NK-92 (cell line): ENCODE data around the gene HTRA3.

Source experiments
- DNase-seq: peaks from one replicate; lab custom pipeline; 2025; ENCODE audit not compliant: unreplicated experiment; lab: John Stamatoyannopoulos, UW

The HTRA3 gene

GRCh38 chr4:8265171-8265929, 4.2 kb upstream of the HTRA3 start:
- DNase-seq = no peak

DNA sequence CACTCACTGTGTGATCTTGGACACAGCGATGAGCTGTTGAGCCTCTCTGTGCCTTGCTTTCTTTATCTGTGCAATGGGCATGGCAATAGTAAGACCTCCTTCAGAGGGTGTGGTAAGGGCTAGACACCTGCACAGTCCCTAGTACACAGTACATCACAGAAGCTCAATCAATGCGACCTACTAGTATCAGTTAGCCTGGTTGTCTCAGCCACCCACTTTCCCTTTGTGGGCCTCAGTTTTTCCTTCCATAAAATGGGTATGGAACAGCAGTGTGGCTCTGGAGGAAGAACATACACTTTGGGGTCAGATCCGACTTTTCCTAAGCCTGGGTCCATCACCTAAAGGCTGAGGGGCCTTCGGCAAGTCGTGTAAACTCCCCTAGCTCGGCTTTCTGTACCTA, 3.5 kb upstream of the HTRA3 start:
- DNase-seq = no peak

DNA sequence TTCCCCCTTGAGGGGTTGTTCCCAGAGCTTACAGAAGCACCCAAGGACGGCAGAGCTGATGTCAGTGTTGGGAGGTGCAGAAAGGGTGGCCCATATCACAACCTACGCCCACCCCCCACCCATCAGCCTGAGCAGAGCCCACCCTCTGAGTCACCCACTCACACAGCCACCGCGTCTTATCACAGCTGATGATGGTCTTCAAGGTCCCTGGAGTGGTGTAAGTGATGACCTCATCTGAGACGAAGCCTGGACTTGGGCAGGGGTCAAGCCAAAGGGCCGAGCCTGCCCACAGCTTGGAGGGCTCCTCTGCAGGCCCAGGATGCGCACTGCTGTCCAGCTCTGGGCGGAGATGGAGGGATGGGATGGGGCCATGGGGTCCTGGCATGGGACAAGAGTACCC, 3.0 kb upstream of the HTRA3 start:
- no peak for DNase-seq

DNA sequence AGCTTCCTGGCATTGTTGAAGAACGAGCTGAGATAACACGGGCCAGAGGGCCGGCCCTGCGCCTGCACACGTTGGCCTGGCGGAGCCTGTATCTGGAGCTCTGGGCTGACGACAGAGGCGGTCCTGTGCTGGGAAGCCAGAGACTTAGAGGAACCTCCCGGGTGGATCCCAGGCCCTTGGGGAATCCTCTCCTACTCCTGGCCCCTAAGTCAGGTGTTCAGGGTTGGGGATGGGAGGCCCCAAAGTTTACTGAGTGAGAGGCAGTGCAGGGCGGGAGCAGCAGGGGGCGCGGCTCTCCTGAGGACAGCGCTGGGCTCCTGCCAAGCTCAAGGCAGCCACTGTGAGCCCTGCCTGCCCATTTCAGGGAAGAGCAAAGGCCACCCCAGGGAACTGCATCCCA, 2.5 kb upstream of the HTRA3 start:
- DNase-seq = no peak

- DNase-seq = no peak
Observed at GRCh38 chr4:8268211-8268610, 1.3 kb upstream of the HTRA3 start.

DNA sequence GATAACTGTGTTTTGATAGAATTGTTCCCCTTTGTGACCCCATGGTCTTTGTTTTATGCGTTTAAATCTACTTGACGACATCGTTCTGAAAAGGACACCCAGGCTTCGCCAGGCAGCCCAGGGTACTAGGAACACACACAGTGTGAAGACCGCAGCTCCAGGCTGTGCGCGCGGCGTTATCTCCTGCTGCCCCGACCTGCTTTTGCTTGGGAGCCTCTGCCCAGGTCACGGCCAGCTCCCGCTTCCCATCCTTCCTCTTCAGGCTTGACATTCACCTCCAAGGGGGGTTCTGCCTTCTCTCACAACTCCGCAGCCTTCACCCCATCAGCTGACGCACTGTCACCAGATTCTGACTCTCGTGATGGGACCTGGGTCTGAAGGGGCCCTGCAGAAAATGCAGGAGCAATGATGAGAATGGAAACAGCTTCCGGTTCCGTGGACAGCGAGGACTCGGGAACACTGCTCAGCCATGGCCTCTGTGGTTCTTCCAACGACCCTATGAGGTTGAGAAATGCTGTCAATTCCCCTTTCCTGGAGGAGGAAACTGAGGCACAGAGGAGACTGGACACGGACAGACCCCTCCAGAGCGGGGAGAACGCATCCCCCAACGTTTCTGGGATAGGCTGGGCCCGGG, 536 bp upstream of the HTRA3 start:
- no peak for DNase-seq

DNA sequence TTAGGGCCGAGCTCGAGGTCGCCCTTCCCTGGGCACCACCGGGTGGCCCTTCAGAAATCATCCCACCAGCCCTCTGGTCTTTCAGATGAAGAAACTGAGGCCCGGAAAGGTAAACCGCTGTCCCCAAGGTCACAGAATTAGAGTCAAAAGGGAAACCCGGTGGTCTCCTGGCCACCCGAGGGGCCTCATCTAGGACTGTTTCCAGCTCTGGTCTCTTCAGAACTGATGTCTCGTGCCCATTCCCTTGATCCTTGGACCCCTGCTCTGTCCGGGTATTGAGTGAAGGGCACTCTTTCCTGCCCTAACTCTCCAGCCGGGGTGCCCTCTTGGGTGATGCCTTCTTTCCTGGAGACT, 841 bp downstream of the HTRA3 start:
- DNase-seq = no peak

GRCh38 chr4:8270912-8271815, 1.6 kb downstream of the HTRA3 start:
- DNase-seq = no peak

- DNase-seq = no peak
Observed at GRCh38 chr4:8271821-8272220, 2.3 kb downstream of the HTRA3 start.

- DNase-seq = no peak
Observed at GRCh38 chr4:8272472-8273428, 3.2 kb downstream of the HTRA3 start.

DNA sequence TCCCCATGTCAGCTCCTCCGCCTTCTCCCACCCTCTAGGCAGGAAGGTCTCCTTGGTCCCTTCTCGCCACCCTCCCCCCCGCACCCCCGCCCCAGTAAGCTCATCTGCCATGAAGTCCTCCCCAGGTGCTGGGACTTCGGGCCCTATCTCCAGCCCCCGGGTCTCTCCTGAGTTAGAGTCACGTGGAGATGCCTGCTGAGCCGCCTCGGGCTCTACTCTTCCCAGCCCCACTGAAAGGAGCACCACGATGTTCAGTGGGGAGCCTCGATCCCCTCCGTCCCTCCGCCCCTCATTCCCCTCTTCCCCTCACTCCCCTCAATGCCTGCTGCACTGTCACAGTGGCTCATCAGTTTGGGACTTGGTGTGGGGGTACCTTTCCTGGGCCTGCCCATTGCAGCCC, 3.9 kb downstream of the HTRA3 start:
- no peak for DNase-seq

DNA sequence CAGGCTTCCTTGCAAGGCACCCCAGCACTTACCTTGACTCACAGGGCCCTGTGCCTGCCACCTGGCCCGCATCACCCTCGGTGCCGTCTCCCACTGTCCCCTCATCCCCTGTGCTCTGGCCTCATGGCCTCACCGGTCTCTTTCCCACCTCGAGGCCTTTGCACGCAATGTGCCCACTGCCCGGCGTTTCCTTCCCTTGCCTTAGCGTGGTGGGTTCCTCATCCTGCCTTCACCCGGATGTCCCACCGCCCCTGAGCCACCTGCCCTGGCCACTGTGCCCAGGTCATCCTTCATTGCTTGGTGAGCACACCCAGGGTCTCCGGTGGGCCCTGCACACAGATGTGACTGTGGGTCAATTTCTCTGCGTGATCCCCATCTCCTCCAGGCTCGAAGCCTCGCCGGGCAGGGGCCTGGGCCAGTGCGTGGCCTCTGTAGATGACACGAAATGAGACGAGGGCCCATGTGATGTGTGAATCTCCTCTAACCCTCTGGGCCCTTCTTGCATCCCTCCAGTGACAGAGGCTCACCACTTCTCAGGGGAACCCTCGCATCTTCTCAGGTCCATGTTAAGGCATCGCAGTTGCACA, 4.6 kb downstream of the HTRA3 start:
- no peak for DNase-seq

- DNase-seq = no peak
Observed at GRCh38 chr4:8274765-8275547, 5.4 kb downstream of the HTRA3 start.

DNA sequence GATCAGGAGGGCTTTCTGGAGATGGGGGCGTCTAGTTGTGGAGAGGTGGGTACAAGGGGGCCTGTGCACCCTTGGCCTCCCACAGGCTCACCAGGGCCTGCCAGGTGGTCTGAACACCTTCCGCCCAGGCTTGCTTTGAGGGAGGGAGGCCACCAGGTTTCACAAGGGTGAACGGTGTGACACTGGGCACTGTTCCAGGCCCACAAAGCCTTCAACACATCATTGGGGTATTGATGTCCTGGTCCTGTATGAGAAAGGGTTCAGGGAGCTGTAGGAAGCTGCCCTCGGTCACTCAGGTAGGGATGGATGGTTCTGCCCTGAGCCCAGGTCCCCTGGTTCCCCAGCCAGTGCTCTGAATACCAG, 6.0 kb downstream of the HTRA3 start:
- DNase-seq = no peak

DNA sequence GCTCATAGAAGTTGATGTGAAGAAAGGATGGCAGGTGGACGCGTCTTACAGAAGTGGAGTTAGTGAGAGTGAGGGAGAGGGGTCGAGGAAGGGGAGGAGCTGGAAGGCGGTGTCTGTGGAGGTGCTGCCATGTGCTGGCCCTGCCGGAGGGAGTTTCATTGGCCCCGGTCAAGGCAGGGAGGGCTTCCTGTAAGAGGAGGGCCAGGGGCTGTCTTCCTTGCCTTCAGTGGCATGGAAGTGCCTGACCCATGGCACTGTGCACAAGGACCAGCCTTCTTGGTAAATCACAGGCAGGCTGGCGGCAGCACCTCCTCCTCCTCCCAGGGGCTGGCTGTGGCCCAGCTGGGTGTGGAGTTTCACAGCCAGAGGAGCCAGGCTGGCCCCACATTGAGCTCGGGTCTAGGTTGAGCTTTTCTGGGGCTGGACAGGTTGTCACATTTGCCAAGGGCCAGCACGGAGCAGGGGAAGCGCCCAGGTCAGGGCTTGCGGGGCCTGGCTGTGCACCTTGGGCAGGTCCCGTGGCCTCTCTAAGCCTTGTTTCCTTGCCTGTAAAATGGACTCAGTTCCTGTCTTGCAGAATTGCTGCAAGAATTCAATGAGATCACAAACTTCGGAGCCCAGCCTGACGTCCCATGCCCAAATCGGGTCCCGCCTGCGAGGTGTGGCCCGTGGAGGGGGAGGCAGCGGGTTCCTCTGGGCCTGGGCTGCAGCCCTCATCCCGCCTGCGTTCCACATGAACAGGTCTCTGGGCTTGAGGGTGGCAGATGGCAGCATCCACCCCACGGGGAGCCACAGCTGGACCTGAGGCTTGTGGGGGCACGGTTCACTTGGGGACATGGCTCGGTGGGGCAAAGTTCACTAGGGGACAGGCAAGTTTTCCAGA, 7.0 kb downstream of the HTRA3 start:
- DNase-seq = no peak

- no peak for DNase-seq
Observed at GRCh38 chr4:8277356-8278008, 7.9 kb downstream of the HTRA3 start.

DNA sequence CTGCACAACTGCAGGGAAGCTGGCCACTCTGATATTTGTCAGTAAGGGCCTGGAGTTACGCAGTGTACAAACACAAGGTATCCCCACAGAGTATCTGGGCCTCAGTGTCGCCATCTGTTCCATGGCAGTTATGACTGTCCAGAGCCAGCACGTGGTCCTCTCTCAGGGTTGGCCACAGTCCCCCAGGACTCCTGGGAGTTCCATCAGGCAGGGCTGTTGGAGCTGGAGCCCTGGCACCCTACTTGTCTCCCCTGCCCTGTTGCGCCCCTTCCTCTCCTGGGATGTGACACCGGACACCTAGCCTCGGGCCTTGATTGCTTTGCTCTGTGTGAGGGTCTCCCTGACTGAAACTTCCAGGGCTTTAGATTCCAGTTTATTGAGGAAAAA, 8.4 kb downstream of the HTRA3 start:
- DNase-seq = no peak
